Heart left ventricle (tissue), 13 donors: ENCODE measurements around the gene UNC50.

ENCODE experiments used
- POLR2A ChIP-seq, 2 donors: fragments of 450-650 bp; IDR thresholded peaks; one replicate each; pipeline ENCODE4 v1.6.1; 2017; ENCODE audit warnings: antibody characterized with exemption in 2 of 2, mild to moderate bottlenecking in 2 of 2, moderate library complexity in 2 of 2
- TF ChIP-seq, protein P1 (sequence below), 12 donors: fragments of 200-600 bp; sonication (generic) in 4 of 12; IDR thresholded peaks; one replicate each; pipeline versions ENCODE4 v1.5.0 to v1.8.0; 2018 to 2022; ENCODE audit warnings: antibody characterized with exemption in 12 of 12, mild to moderate bottlenecking in 5 of 12
- donor health status: ischemic (EF 13 %, LVEDD 7.1; RV severe dilation, severe dysfunction).
- donor health status: DM: no; HTN: yes; CAD: no.
- donor health status: DM: no; HTN: no; CAD: no.
- donor health status: ischemic (EF 25% LVEDD 6.9; RV normal size, moderate dysfunction).
- donor health status: ischemic (EF 25% LVEDD 5.7; RV mildly dilated, moderate dysfunction).
- donor health status: ischemic (EF 35%, LVEDD 5.7; RV mildly dilated, moderate dysfunction).
- donor health status: nonischemic (EF 11% LVEDD 7.7; RV severe dilation, severe dysfunction).
- donor health status: DM: yes; HTN: yes; CAD: no.
- donor health status: PGD.
- donor health status: ischemic (EF 29% LVEDD 5.4; RV normal size, mild dysfunction).
- donor health status: nonischemic (EF 23%, LVEDD 6.1; RV moderate dilation, normal function).

DNA sequence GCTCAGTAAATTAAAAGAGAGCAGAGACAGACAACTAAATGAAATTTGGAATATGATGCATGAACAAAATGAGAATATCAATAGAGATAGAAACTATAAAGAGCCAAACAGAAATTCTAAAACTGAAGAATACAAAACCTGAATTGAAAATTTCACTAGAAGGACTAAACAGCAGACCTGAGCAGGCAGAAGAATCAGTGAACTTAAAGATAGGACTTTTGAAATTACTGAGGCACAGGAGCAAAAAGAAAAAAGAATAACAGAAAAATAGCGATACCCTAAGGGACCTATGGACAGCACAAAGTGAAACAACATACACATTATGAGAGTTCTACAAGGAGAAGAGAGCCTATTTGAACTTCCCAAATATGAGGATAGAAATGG is 41.6 kb downstream of the UNC50 start:
- TF ChIP-seq, protein P1, sequence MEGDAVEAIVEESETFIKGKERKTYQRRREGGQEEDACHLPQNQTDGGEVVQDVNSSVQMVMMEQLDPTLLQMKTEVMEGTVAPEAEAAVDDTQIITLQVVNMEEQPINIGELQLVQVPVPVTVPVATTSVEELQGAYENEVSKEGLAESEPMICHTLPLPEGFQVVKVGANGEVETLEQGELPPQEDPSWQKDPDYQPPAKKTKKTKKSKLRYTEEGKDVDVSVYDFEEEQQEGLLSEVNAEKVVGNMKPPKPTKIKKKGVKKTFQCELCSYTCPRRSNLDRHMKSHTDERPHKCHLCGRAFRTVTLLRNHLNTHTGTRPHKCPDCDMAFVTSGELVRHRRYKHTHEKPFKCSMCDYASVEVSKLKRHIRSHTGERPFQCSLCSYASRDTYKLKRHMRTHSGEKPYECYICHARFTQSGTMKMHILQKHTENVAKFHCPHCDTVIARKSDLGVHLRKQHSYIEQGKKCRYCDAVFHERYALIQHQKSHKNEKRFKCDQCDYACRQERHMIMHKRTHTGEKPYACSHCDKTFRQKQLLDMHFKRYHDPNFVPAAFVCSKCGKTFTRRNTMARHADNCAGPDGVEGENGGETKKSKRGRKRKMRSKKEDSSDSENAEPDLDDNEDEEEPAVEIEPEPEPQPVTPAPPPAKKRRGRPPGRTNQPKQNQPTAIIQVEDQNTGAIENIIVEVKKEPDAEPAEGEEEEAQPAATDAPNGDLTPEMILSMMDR (IDR thresholded peaks at IDR 0.05) = no peak
- TF ChIP-seq POLR2A (IDR thresholded peaks at IDR 0.05) = no peak
